ENCODE measurements around the gene PCDHGB2.
"Not testable (repeated sequence)": the region's sequence is repeated elsewhere in the genome, so short reads cannot be mapped to it uniquely, and the experiment has no call there.

The PCDHGB2 gene

GRCh38 chr5:141394401-141395187, 34.8 kb downstream of the PCDHGB2 start:
- not testable (repeated sequence) for H3K4me1 ChIP-seq (ENCODE audit: control insufficient read depth, insufficient read depth, low read length); H3K36me3 ChIP-seq (ENCODE audit: control insufficient read depth, insufficient read depth, low read length); H3K4me3 ChIP-seq (ENCODE audit: low read length); H3K9ac ChIP-seq (ENCODE audit: low read length)
- Histone ChIP-seq H3K27me3 (ENCODE audit: control insufficient read depth, insufficient read depth, low read length) (peaks cover 11% of the 10 kb centered on the region), H3K9me3 (ENCODE audit: control insufficient read depth, low read length) (peaks cover 17% of the 10 kb centered on the region)

- not testable (repeated sequence) for H3K9ac ChIP-seq (ENCODE audit: low read length); H3K4me1 ChIP-seq (ENCODE audit: control insufficient read depth, insufficient read depth, low read length); H3K36me3 ChIP-seq (ENCODE audit: control insufficient read depth, insufficient read depth, low read length); H3K4me3 ChIP-seq (ENCODE audit: low read length)
- peaks cover 19% of the 10 kb centered on the region for H3K27me3 ChIP-seq (ENCODE audit: control insufficient read depth, insufficient read depth, low read length)
- peaks cover 28% of the 10 kb centered on the region for H3K9me3 ChIP-seq (ENCODE audit: control insufficient read depth, low read length)
Measured at GRCh38 chr5:141397756-141398551, 38.2 kb downstream of the PCDHGB2 start, which contains the start of gene PCDHGB5. TSS of gene PCDHGB5 (plus strand) at chr5:141397947. CDS start at chr5:141398128, 181 bp downstream.

GRCh38 chr5:141398608-141399007, 38.8 kb downstream of the PCDHGB2 start:
- Histone ChIP-seq H3K36me3 (ENCODE audit: control insufficient read depth, insufficient read depth, low read length) (no peaks in the 10 kb centered on the region), H3K4me1 (ENCODE audit: control insufficient read depth, insufficient read depth, low read length) (no peaks in the 10 kb centered on the region), H3K9ac (ENCODE audit: low read length) (no peak overlapping the region), H3K27me3 (ENCODE audit: control insufficient read depth, insufficient read depth, low read length) (peaks cover 25% of the 10 kb centered on the region), H3K4me3 (ENCODE audit: low read length) (no peak overlapping the region), H3K9me3 (ENCODE audit: control insufficient read depth, low read length) (peaks cover 31% of the 10 kb centered on the region)

- H3K9me3 ChIP-seq (ENCODE audit: control insufficient read depth, low read length): peaks cover 39% of the 10 kb centered on the region
- H3K4me3 ChIP-seq (ENCODE audit: low read length): no peak overlapping the region
- H3K27me3 ChIP-seq (ENCODE audit: control insufficient read depth, insufficient read depth, low read length): peaks cover 30% of the 10 kb centered on the region
- no peaks in the 10 kb centered on the region for H3K36me3 ChIP-seq (ENCODE audit: control insufficient read depth, insufficient read depth, low read length)
- H3K9ac ChIP-seq (ENCODE audit: low read length): no peak overlapping the region
- H3K4me1 ChIP-seq (ENCODE audit: control insufficient read depth, insufficient read depth, low read length): no peaks in the 10 kb centered on the region
Measured at GRCh38 chr5:141399555-141400258, 39.9 kb downstream of the PCDHGB2 start.

- Histone ChIP-seq H3K36me3 (ENCODE audit: control insufficient read depth, insufficient read depth, low read length) (no peaks in the 10 kb centered on the region), H3K9me3 (ENCODE audit: control insufficient read depth, low read length) (peaks cover 40% of the 10 kb centered on the region), H3K4me1 (ENCODE audit: control insufficient read depth, insufficient read depth, low read length) (no peaks in the 10 kb centered on the region), H3K4me3 (ENCODE audit: low read length) (peak within 1 kb of the TSS; percentile 17), H3K9ac (ENCODE audit: low read length) (no peak within 1 kb of the TSS), H3K27me3 (ENCODE audit: control insufficient read depth, insufficient read depth, low read length) (peaks cover 31% of the 10 kb centered on the region)
Measured at GRCh38 chr5:141402553-141403243, 42.9 kb downstream of the PCDHGB2 start, which contains the start of gene PCDHGA9. TSS of gene PCDHGA9 (plus strand) at chr5:141402778. CDS start at chr5:141402953, 175 bp downstream.

- Histone ChIP-seq H3K36me3 (ENCODE audit: control insufficient read depth, insufficient read depth, low read length) (no peaks in the 10 kb centered on the region), H3K27me3 (ENCODE audit: control insufficient read depth, insufficient read depth, low read length) (peaks cover 36% of the 10 kb centered on the region), H3K4me3 (ENCODE audit: low read length) (no peak overlapping the region), H3K9ac (ENCODE audit: low read length) (no peak overlapping the region), H3K4me1 (ENCODE audit: control insufficient read depth, insufficient read depth, low read length) (no peaks in the 10 kb centered on the region), H3K9me3 (ENCODE audit: control insufficient read depth, low read length) (peaks cover 44% of the 10 kb centered on the region)
Measured at GRCh38 chr5:141403387-141403786, 43.6 kb downstream of the PCDHGB2 start.

GRCh38 chr5:141407790-141408505, 48.2 kb downstream of the PCDHGB2 start, which contains the start of gene PCDHGB6:
TSS of gene PCDHGB6 (plus strand) at chr5:141408021. CDS start at chr5:141408203, 182 bp downstream.
- not testable (repeated sequence) for H3K9ac ChIP-seq (ENCODE audit: low read length); H3K4me1 ChIP-seq (ENCODE audit: control insufficient read depth, insufficient read depth, low read length); H3K36me3 ChIP-seq (ENCODE audit: control insufficient read depth, insufficient read depth, low read length); H3K4me3 ChIP-seq (ENCODE audit: low read length)
- Histone ChIP-seq H3K27me3 (ENCODE audit: control insufficient read depth, insufficient read depth, low read length) (peaks cover 31% of the 10 kb centered on the region), H3K9me3 (ENCODE audit: control insufficient read depth, low read length) (peaks cover 39% of the 10 kb centered on the region)

DNA sequence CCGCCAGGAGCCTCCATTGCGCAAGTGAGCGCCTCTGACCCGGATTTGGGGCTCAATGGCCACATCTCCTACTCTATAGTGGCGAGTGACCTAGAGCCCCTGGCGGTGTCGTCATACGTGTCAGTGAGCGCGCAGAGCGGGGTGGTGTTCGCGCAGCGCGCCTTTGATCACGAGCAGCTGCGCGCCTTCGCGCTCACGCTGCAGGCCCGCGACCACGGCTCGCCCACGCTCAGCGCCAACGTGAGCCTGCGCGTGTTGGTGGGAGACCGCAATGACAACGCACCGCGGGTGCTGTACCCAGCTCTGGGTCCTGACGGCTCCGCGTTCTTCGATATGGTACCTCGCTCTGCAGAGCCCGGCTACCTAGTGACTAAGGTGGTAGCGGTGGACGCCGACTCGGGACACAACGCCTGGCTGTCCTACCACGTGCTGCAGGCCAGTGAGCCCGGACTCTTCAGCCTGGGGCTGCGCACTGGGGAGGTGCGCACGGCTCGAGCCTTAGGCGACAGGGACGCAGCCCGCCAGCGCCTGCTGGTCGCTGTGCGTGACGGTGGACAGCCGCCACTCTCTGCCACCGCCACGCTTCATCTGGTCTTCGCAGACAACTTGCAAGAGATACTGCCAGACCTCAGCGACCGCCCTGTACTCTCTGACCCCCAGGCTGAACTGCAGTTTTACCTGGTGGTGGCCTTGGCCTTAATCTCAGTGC, 50.0 kb downstream of the PCDHGB2 start:
- peaks cover 23% of the 10 kb centered on the region for H3K27me3 ChIP-seq (ENCODE audit: control insufficient read depth, insufficient read depth, low read length)
- no peak overlapping the region for H3K9ac ChIP-seq (ENCODE audit: low read length)
- no peaks in the 10 kb centered on the region for H3K36me3 ChIP-seq (ENCODE audit: control insufficient read depth, insufficient read depth, low read length)
- no peaks in the 10 kb centered on the region for H3K4me1 ChIP-seq (ENCODE audit: control insufficient read depth, insufficient read depth, low read length)
- H3K9me3 ChIP-seq (ENCODE audit: control insufficient read depth, low read length): peaks cover 43% of the 10 kb centered on the region
- H3K4me3 ChIP-seq (ENCODE audit: low read length): no peak overlapping the region

- no peaks in the 10 kb centered on the region for H3K36me3 ChIP-seq (ENCODE audit: control insufficient read depth, insufficient read depth, low read length)
- H3K27me3 ChIP-seq (ENCODE audit: control insufficient read depth, insufficient read depth, low read length): peaks cover 23% of the 10 kb centered on the region
- H3K4me3 ChIP-seq (ENCODE audit: low read length): no peak overlapping the region
- peaks cover 44% of the 10 kb centered on the region for H3K9me3 ChIP-seq (ENCODE audit: control insufficient read depth, low read length)
- no peaks in the 10 kb centered on the region for H3K4me1 ChIP-seq (ENCODE audit: control insufficient read depth, insufficient read depth, low read length)
- no peak overlapping the region for H3K9ac ChIP-seq (ENCODE audit: low read length)
Measured at GRCh38 chr5:141411575-141411974, 51.8 kb downstream of the PCDHGB2 start.
